HG03039 (cell line): ENCODE results near the gene OTOG.

Source experiments
- ATAC-seq: cut with Tn5 transposase; IDR thresholded peaks from one replicate; pipeline ENCODE4 v1.9.1; 2021; ENCODE audit warnings: mild to moderate bottlenecking, moderate library complexity; ENCODE audit not compliant: unreplicated experiment

OTOG gene

GRCh38 chr11:17540807-17541206, 6.3 kb upstream of the OTOG start:
- ATAC-seq, result no peak

GRCh38 chr11:17541330-17541885, 5.7 kb upstream of the OTOG start:
- no peak for ATAC-seq

- ATAC-seq, result no peak
Observed at GRCh38 chr11:17542249-17542648, 4.8 kb upstream of the OTOG start.

- no peak for ATAC-seq
Observed at GRCh38 chr11:17543041-17543440, 4.0 kb upstream of the OTOG start.

GRCh38 chr11:17543574-17544180, 3.4 kb upstream of the OTOG start:
- no peak for ATAC-seq

- ATAC-seq, result no peak
Observed at GRCh38 chr11:17544181-17544622, 2.9 kb upstream of the OTOG start, which contains the start of gene USH1C. TSS of gene USH1C (minus strand) at chr11:17544416. CDS start at chr11:17544307, 109 bp downstream.

GRCh38 chr11:17546240-17546639, 819 bp upstream of the OTOG start:
- ATAC-seq, result no peak

- no peak for ATAC-seq
Observed at GRCh38 chr11:17547932-17548331, 873 bp downstream of the OTOG start.

- no peak for ATAC-seq
Observed at GRCh38 chr11:17548444-17548843, 1.4 kb downstream of the OTOG start.

- ATAC-seq, result no peak
Observed at GRCh38 chr11:17550450-17551346, 3.6 kb downstream of the OTOG start.

GRCh38 chr11:17551347-17552040, 4.4 kb downstream of the OTOG start:
- ATAC-seq, result no peak

GRCh38 chr11:17552041-17552355, 4.9 kb downstream of the OTOG start:
- no peak for ATAC-seq

- ATAC-seq, result no peak
Observed at GRCh38 chr11:17552392-17553248, 5.6 kb downstream of the OTOG start.

- ATAC-seq, result no peak
Observed at GRCh38 chr11:17553249-17553546, 6.1 kb downstream of the OTOG start.

- no peak for ATAC-seq
Observed at GRCh38 chr11:17554487-17554886, 7.4 kb downstream of the OTOG start.

- no peak for ATAC-seq
Observed at GRCh38 chr11:17556999-17557398, 9.9 kb downstream of the OTOG start.

- ATAC-seq, result no peak
Observed at GRCh38 chr11:17558025-17558780, 11.1 kb downstream of the OTOG start.

- ATAC-seq, result no peak
Observed at GRCh38 chr11:17558916-17559315, 11.9 kb downstream of the OTOG start.

GRCh38 chr11:17559341-17560087, 12.5 kb downstream of the OTOG start:
- ATAC-seq, result no peak
